ENCODE results near the gene RBM20. TPM values are rescaled to one million over a fixed set of nuclear protein-coding genes. Genes with fewer than 3 reads are reported as not detected.
A peak's percentile ranks its signal among the peaks of the same experiment; 100 is the strongest.

Gene RBM20
- total RNA-seq, 1 experiment from 2014 or later = 0.17 TPM

GRCh38 chr10:110681023-110681681, 37.0 kb downstream of the RBM20 start:
- peak; percentile 79 for DNase-seq
- H4K20me1 ChIP-seq (ENCODE audit: control insufficient read depth, insufficient read depth, insufficient read length) = no peaks in the 10 kb centered on the region
- H3K27ac Mint-ChIP-seq = no peak overlapping the region

More at GRCh38 chr10:110681023-110681681, 37.0 kb downstream of the RBM20 start:
- TF ChIP-seq, protein P1, sequence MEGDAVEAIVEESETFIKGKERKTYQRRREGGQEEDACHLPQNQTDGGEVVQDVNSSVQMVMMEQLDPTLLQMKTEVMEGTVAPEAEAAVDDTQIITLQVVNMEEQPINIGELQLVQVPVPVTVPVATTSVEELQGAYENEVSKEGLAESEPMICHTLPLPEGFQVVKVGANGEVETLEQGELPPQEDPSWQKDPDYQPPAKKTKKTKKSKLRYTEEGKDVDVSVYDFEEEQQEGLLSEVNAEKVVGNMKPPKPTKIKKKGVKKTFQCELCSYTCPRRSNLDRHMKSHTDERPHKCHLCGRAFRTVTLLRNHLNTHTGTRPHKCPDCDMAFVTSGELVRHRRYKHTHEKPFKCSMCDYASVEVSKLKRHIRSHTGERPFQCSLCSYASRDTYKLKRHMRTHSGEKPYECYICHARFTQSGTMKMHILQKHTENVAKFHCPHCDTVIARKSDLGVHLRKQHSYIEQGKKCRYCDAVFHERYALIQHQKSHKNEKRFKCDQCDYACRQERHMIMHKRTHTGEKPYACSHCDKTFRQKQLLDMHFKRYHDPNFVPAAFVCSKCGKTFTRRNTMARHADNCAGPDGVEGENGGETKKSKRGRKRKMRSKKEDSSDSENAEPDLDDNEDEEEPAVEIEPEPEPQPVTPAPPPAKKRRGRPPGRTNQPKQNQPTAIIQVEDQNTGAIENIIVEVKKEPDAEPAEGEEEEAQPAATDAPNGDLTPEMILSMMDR (conservative IDR thresholded peaks at IDR 0.05) = peak; percentile 84
- no peaks in the 10 kb centered on the region; the same call in 1 of the 2 replicates for H3K27me3 Mint-ChIP-seq (ENCODE audit: low read depth)
- no peak overlapping the region for H4K91ac ChIP-seq (ENCODE audit: insufficient read length, low read depth, low read length)
- 0 out of 2 replicates have a peak, but pooled peaks cover 2% of the 10 kb centered on the region for H3K4me1 ChIP-seq (ENCODE audit: insufficient read depth, low read length)
- H2BK120ac ChIP-seq (ENCODE audit: low read depth, low read length, poor library complexity, severe bottlenecking) = no peak overlapping the region
- H2BK12ac ChIP-seq (ENCODE audit: insufficient read length, low read depth, low read length) = no peak overlapping the region
- H3K79me2 ChIP-seq (ENCODE audit: insufficient read depth, low read length) = no peaks in the 10 kb centered on the region
- H3K4ac ChIP-seq (ENCODE audit: low read depth, low read length) = no peak overlapping the region
- H4K8ac ChIP-seq (replicated peaks; ENCODE audit: insufficient read length, low read depth, low read length) = no peak overlapping the region
- no peak overlapping the region for H2AFZ ChIP-seq (ENCODE audit: low read length)
- no peak overlapping the region for H2BK5ac ChIP-seq (ENCODE audit: insufficient read length, low read length)
- H3K27ac ChIP-seq (ENCODE audit: insufficient read length, low read depth, low read length) = no peak overlapping the region
- no peak overlapping the region for H2BK15ac ChIP-seq (ENCODE audit: low read depth, low read length)
- no peak overlapping the region for H3K4me2 ChIP-seq (ENCODE audit: insufficient read depth, insufficient read length, low read length)
- no peak overlapping the region for H4K5ac ChIP-seq (ENCODE audit: insufficient read length, low read depth, low read length)
- no peaks in the 10 kb centered on the region for H3K9me3 Mint-ChIP-seq
- no peak overlapping the region for H2BK20ac ChIP-seq (ENCODE audit: low read depth, low read length, poor library complexity, severe bottlenecking)
- no peak overlapping the region for H3K23ac ChIP-seq (ENCODE audit: insufficient read length, low read depth, low read length)
- no peak overlapping the region for H3K9ac ChIP-seq (ENCODE audit: extremely low read depth, insufficient read length, low read length)
- WGBS (ENCODE audit: extremely low coverage, insufficient read length, low lambda C conversion rate) = no CpG with 5 or more reads among the region's 7 CpGs
- H3K4me1 Mint-ChIP-seq = peaks cover 41 to 49% of the 10 kb centered on the region in 2 experiments
- no peak overlapping the region for H2AK5ac ChIP-seq (ENCODE audit: insufficient read length, low read length)
- H3K56ac ChIP-seq (ENCODE audit: insufficient read length, low read depth, low read length) = no peak overlapping the region
- H3K27me3 ChIP-seq (ENCODE audit: insufficient read depth, low read length) = no peaks in the 10 kb centered on the region
- no peak overlapping the region for H3T11ph ChIP-seq (ENCODE audit: low read length)
- no peaks in the 10 kb centered on the region for H3K23me2 ChIP-seq (ENCODE audit: insufficient read length, low read depth, low read length, poor library complexity, severe bottlenecking)
- H3K4me3 Mint-ChIP-seq = no peak overlapping the region
- H3K14ac ChIP-seq (ENCODE audit: insufficient read depth, low read length) = no peak overlapping the region
- H3K9me3 ChIP-seq (ENCODE audit: control insufficient read depth, low read depth, low read length) = no peaks in the 10 kb centered on the region
- H3K18ac ChIP-seq (ENCODE audit: insufficient read length, low read depth, low read length) = no peak overlapping the region
- no peaks in the 10 kb centered on the region for H3K79me1 ChIP-seq (ENCODE audit: insufficient read depth, low read depth, low read length, poor library complexity, severe bottlenecking)
- no peaks in the 10 kb centered on the region for H3K36me3 Mint-ChIP-seq (ENCODE audit: insufficient read depth in 1 of 3, low read depth in 3 of 3)
